Endothelial cell of umbilical vein (primary cell): Measurements from ENCODE around the gene NTN4.
A peak's percentile ranks its signal among the peaks of the same experiment; 100 is the strongest.

Source experiments
- EZH2 ChIP-seq: IDR thresholded peaks from 2 replicates; pipeline ENCODE4 v1.6.1; 2012; ENCODE audit warnings: borderline replicate concordance, low read depth, mild to moderate bottlenecking, moderate library complexity, low read length, inconsistent platforms; ENCODE audit not compliant: severe bottlenecking
- JUN ChIP-seq: IDR thresholded peaks from 2 replicates; pipeline ENCODE4 v1.6.1; 2011; ENCODE audit warnings: borderline replicate concordance, low read depth; ENCODE audit not compliant: insufficient read length, insufficient read depth
- POLR2A ChIP-seq: IDR thresholded peaks from 2 replicates; pipeline ENCODE4 v1.6.1; 2012; ENCODE audit warnings: low read depth, mild to moderate bottlenecking, control low read depth, low read length
- TF ChIP-seq, protein P1 (sequence below), 2 donors: IDR thresholded peaks; 1 replicate in 1 of 2; 2 replicates in 1 of 2; pipeline ENCODE4 v1.5.1; 2011; ENCODE audit warnings: low read length in 2 of 2, mild to moderate bottlenecking in 2 of 2, moderate library complexity in 2 of 2, control low read depth in 1 of 2, inconsistent platforms in 1 of 2, low read depth in 1 of 2; ENCODE audit not compliant: insufficient read depth in 1 of 2; ENCODE audit errors: extremely low read depth in 1 of 2

DNA sequence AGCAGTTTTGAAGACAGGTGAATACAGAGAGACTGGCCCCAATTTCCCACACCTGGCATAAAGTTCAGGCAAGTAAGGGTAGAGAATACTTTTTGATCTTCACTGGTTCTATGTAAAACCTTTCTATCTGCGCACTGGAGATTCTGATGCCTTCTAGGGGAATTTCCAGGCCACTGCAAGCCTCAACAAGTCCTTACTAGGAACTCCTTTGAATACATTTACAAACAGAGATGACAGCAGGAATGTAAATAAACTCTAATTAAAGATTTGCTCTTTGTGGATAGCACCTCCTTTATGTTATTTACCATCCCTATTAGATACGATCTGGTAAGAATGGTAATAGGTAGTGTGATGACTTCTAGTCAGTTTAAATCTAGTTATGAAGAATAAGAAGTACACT is 69.2 kb downstream of the NTN4 start:
- TF ChIP-seq POLR2A (no peak), EZH2 (no peak), JUN (no peak)
- TF ChIP-seq, protein P1, sequence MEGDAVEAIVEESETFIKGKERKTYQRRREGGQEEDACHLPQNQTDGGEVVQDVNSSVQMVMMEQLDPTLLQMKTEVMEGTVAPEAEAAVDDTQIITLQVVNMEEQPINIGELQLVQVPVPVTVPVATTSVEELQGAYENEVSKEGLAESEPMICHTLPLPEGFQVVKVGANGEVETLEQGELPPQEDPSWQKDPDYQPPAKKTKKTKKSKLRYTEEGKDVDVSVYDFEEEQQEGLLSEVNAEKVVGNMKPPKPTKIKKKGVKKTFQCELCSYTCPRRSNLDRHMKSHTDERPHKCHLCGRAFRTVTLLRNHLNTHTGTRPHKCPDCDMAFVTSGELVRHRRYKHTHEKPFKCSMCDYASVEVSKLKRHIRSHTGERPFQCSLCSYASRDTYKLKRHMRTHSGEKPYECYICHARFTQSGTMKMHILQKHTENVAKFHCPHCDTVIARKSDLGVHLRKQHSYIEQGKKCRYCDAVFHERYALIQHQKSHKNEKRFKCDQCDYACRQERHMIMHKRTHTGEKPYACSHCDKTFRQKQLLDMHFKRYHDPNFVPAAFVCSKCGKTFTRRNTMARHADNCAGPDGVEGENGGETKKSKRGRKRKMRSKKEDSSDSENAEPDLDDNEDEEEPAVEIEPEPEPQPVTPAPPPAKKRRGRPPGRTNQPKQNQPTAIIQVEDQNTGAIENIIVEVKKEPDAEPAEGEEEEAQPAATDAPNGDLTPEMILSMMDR (IDR thresholded peaks at IDR 0.05; ENCODE audit: extremely low read depth in 1 of 2, insufficient read depth in 1 of 2, low read depth in 1 of 2, low read length in 2 of 2): peak in 1 of 2 donors; percentile 9
